ENCODE data around the gene ZNF264.
A peak's percentile ranks its signal among the peaks of the same experiment; 100 is the strongest.
"Not testable (repeated sequence)": the region's sequence is repeated elsewhere in the genome, so short reads cannot be mapped to it uniquely, and the experiment has no call there.

Gene ZNF264
- total RNA-seq, result 16.8 to 66.5 (median 33.0) reads per million in 18 experiments

DNA sequence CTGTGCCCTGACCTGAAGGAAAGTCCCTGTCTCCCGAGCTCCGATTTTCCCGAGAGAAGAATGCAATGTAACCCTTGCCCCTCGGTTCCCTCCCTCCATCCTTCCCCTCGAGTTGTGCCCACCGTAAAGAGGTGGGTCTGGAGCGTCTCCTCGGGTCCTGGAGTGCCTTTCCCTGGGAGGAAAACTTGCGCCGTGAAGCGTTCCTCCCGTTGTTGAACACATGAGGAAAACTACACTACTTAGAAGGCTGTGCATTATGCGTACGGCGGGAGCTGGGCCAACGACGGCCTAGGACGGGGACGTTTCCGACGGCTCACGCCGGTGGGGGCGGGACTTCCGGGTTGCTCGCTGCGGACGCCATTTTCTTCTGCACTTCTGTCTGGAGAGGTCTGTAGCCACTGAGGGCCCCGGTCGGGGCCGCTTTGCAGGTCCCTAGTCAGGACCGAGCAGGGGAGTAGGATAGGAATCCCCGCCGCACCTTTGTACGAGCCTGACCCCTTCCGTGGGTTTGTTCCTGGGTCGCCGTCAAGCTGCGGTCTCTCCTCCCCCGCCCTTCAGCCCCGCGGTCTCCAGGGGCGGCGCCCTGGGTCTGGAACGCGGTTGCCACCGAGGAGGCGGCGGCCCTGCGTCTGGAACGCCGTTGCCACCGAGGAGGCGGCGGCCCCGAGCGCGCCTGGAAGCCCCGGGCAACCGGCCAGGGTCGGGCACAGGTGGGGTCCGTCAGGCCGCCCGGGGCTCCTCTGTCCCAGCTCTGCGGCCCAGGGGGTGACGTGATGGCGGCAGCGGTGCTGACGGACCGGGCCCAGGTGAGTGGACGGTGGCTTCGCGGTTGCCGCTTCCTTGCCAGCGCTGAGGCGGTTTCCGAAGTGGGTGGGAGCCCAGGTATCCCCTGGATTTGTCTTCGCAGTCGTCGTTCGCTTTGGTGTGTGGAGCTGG, at the start of gene ZNF264:
ZNF264 (plus strand) TSS at position 360 of the 936 bp plus-strand sequence; CDS start at position 774, 414 bp downstream.
- peak; percentile 91 to 92 for DNase-seq

DNA sequence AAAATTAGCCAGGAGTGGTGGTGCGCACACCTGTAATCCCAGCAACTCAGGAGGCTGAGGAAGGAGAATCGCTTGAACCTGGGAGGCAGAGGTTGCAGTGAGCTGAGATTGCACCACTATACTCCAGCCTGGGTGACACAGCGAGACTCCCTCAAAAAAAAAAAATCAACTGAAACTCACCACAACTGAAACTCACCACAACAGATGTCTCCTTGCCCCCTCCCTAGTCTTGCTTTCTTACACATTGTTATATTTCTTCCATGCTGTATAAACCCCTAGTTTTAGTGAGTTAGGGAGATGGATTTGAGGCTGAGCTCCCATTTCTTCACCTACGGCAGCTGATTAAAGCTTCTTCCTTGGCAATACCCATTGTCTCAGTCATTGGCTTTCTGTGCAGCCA, 49.6 kb upstream of the ZNF264 start:
- no peak for DNase-seq

DNA sequence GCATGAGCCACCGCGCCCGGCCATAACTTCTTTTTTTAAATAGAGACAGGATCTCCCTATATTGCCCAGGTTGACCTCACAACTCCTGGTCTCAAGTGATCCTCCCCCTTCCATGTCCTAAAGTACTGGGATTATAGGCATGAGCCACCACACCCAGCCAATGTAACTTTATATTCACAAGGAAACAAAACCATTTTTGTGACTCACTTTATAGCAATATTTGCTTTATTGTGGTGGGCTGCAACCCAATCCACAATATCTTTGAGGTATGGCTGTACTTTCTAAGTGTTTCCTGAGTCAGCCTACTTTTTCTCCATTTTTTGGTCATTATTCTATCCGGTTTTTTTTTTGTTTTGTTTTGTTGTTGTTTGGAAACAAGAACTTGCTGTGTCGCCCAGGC, 38.4 kb upstream of the ZNF264 start:
- no peak for DNase-seq

DNA sequence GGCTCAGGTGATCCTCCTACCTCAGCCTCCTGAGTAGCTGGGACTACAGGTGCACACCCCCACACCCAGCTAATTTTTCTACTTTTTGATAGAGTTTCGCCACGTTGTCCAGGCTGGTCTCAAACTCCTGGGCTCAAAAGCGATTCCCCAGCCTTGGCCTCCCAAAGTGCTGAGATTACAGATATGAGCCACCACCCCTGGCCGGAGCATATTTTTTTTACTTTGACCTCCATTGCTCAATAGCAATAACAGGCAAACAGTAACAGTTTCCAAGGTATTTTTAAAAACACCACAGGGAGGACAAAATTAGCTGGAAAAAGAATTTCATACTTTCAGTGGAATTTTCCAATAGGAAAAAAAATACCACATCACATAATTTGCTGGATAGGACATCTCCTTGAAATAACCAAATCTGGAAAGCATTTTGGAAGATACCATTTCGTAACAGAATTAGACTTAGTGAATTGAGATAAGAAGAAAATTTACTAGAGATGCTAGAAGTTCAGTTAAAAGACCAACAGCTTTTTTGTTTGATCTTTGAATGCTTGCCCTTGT, 29.2 kb upstream of the ZNF264 start:
- DNase-seq, result no peak

DNA sequence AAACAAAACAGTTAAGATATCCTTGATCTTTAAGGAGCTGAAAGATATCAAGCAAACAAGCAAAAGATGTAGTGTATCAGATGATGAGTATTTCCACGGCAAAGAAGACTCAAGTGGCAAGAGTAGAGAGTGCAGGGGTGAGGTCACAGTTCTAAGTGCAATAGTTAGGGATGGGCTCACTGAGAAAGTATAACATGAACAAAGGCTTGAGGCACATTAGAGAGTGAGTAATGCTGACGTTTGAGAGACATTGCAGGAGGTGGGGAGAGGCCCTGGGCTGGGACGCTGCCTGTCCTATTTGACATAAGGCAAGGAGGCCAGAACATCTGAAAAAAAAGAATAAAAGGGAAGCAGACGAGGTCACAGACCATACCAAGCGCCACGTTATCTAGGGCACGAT, 25.5 kb upstream of the ZNF264 start:
- DNase-seq, result no peak

DNA sequence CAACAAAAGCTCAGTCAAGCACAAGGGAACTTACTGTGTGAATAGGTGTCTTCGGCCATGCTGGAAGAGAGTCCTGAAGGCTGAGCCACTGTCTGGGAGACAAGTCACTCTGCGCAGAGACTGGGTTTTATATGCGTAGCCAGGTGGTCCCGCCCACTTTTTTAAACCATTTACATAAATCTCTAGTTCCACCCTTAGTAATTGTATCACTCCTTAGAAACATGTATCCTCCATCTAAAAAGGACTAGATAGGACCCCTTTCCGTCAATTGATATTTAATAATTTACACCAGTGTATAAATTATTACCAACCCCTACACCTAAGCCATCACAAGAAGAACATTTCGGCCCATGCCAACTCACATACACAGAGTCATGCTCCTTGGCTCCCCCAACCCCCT, 23.9 kb upstream of the ZNF264 start, which contains the start of gene DUXA:
DUXA (minus strand) TSS at position 101 of the 400 bp plus-strand sequence; CDS start at position 59, 42 bp downstream.
- no peak for DNase-seq

DNA sequence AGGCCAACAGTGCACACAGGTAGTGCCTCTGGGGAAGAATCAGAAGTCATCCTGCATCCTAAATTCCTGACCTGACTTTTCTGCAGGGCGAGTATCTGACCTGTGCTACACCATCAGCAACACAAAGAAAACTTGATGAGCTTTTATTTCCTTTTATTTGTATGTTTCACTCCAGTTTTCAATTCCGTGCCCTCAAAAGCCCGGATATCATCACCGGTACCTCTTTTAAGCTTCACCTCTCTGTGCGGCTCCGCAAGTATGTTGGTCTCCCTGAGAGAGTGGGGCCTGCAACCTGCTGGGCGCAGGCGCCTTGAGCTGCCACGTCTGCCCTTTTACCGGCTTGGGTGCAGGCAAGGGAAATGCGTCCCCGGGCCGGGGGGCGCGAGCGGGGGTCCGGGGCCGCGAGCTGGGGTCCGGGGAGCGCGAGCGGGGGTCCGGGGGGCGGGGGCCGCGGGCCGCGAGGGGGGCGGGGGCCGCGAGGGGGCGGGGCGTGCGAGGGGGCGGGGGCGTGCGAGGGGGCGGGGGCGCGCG, 19.7 kb upstream of the ZNF264 start:
- DNase-seq, result no peak

DNA sequence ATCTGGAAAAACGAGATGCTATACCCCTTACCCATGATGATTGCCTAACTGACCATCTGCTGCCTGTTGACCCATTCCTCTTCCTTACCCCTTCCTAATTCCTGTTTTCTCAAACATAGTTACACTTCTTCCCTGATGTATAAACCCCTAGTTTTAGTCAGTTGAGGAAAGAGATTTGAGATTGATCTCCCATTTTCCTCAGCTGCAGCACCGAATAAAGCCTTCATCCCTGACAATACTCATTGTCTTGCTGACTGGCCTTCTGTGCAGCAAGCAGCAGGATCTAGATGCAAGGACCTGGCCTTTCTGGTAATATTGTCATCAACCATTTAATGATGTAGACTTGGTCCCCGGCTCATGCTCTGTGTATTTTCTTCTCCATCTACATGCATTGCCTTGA, 999 bp upstream of the ZNF264 start:
- no peak for DNase-seq

DNA sequence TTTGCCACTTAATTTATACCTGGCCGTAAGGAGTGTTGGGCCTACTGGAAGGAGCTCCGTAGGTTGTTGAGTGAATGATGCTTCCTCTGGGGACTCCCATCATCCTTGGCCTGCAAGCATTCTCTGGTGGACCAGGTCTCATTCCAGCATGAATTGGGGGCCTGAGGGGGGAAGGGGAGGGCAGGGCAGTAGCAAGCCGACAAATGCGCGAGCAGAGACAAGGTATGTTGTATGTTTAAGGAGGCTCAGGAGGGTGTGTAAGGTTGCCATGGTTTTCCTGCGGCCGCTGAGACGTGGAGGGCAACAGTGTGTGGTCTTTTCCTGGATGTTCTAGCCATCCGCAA, 749 bp downstream of the ZNF264 start:
- no peak for DNase-seq

DNA sequence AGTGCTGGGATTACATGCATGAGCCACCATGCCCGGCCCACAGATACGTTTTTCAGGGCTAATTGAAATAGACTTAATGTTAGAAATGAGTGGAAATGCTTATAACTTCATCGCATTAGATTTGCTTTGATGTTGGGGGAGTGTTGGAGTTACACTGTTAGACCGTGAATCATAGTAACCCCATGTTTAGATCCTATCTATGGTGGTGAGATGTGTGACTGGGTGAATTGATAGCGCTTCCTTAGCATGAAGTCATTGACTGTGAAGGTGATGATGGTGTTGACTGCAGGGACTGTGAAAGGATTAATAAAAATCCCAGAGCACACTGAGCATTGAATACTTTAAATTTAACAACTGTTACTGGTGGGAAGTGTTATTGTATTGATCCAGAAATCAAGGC, 1.7 kb downstream of the ZNF264 start:
- no peak for DNase-seq

DNA sequence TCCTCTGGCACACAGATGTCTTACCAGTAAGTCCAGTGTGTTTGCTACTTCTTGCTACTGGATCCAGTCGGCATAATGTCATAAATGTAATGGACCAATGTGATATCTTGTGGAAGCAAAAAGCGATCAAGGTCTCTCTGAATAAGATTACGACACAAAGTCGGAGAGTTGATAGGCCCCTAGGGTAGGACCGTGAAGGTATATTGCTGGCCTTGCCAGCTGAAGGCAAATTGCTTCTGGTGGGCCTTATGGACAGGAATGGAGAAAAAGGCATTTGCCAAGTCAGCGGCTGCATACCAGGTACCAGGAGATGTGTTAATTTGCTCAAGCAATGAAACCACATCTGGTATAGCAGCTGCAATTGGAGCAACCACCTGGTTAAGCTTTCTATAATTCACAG, 6.6 kb downstream of the ZNF264 start:
- not testable (repeated sequence) for DNase-seq

DNA sequence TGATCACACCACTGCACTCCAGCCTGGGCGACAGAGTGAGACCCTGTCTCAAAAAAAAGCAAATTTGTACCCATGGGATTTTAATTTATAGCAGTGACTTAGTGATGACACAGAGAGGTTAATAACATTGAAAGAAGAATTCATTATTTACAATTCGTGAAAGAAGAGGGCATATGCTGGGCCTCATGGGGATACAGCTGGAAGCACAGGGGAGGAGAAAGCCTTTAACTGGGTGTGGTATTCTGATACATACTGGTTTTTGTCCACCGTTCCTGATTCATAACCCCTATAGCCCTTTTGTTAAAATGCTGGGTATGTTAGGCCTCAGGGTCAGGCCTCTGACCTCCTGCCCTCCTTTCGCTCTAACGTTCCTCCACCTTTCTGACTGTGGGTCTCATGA, 10.9 kb downstream of the ZNF264 start:
- DNase-seq, result no peak

DNA sequence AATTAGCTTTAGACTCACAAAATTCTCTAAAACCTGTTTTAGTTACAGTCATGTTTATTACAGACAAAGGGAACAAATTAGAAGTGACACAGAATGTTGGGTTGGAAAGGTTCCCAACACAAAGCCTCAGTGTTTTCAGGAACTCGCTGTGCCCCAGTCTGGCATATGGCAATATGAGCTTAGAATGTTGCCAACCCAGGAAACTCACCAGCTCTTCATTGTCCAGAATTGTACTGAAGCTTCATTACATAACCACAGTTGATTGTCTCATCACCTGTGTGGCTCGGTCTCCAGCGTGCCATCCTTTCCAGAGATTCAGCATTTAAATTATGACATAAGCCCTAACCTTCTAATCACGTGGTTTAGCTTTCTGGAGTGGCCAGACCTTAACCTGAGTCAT, 19.1 kb downstream of the ZNF264 start:
- DNase-seq, result no peak

DNA sequence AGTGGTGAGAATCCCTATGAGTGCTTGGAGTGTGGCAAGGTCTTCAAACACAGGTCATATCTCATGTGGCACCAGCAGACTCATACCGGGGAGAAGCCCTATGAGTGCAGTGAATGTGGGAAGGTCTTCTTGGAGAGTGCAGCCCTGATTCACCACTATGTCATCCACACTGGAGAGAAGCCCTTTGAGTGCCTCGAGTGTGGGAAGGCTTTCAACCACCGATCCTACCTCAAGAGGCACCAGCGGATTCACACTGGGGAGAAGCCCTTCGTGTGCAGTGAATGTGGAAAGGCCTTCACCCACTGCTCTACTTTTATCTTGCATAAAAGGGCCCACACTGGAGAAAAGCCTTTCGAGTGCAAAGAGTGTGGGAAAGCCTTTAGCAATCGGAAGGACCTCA, 20.8 kb downstream of the ZNF264 start:
- no peak for DNase-seq

DNA sequence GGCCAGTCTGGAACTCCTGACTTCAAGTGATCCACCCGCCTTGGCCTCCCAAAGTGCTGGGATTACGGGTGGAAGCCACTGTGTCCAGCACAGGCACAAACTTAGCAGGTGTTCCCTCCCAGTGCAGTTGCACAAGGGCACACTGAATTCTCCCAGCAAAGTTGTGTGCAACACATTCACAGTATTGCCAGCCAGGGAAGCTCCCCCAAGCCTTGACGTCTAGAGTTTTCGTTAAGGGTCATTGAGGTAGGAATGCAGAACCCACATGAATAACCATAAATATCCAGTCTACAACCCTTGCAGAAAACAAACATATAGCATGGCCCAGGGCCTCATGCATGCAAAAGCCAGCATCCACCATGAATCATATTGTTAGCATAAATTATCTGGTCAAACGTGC, 36.2 kb downstream of the ZNF264 start:
- no peak for DNase-seq

DNA sequence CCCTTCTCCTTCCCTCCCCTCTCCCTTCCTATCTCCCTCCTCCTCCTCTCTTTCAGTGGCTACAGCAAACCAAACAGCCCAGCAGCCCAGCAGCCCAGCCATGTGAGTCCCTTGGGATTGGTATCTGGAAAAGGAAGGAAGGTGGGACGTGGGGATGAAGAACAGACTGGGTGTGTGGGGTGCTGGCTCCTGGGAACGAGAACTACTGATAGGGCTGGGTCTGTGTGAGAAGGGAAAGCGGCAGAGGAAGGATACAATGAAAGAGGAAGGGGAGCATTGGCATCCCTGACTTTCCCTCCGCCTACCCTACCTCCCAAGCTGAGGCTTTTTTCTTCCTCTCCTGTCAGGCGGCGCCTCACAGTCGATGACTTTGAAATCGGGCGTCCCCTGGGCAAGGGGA, 40.4 kb downstream of the ZNF264 start:
- DNase-seq, result no peak

DNA sequence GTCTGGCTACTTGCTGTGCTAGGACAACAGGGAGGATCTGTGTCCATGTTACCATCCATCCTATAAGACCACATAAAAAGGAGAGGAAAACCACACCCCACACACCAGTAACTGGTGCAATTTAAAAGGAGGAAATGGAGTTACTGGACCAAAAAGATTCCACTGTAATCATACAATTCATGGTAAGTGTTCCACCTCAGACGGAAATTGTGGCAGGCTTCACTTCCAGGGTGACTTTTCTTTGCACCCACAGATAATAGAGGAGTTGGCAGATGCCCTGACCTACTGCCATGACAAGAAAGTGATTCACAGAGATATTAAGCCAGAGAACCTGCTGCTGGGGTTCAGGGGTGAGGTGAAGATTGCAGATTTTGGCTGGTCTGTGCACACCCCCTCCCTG, 41.9 kb downstream of the ZNF264 start:
- no peak for DNase-seq

DNA sequence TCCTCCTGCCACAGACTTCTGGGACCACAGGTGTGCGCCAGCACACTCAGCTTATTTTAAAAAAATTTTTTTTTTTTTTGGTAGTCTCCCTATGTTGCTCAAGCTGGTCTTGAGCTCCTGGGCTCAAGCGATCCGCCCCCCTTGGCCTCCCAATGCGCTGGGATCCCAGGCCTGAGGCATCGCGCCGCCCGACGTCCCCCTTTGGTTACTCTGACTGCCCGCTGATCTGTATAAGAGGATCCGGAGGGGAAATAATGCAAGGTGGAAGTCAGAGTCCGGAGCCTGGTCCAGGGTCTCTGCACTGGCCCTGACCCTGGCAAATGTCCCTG, 48.6 kb downstream of the ZNF264 start:
- DNase-seq, result no peak

DNA sequence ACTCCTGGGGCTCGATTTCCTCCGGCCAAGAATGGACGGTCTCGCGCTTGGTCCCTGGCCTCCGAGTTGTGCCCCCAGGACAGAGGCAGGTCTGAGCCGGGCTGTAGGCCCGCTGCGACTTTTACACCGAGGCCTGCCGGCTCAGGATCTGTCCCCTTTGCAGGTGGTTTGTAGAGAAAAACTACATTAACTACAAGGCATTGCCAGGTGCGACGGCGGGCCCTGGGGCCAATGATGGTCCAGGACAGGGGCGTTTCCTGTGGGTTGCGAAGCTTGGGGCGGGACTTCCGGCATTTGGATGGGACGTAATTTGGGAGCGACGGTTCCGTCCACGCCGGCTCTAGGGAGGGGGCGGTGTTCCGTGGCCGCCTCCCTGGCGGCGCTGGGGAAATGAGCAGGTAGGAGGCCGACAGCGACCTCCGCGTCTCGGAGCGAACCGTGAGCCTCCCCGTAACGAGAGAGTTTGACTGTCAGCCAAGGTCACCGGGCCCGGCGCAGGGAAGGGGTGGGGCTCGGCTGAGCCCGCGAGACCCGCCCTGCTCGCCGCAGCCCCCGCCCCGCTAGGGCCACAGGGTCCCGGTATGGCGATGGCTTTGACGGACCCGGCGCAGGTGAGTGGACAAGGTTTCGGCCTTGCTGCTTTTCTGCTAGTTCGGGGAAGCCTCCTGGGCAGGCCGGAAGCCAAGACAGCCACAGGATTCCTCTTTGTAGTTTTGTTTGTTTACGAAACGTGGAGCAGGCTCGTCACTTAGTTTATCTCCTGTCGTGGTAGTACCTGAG, 49.2 kb downstream of the ZNF264 start, which contains the start of gene ZNF805:
ZNF805 (plus strand) TSS at position 322 of the 780 bp plus-strand sequence; CDS start at position 582, 260 bp downstream.
- peak; percentile 92 to 95 for DNase-seq

DNA sequence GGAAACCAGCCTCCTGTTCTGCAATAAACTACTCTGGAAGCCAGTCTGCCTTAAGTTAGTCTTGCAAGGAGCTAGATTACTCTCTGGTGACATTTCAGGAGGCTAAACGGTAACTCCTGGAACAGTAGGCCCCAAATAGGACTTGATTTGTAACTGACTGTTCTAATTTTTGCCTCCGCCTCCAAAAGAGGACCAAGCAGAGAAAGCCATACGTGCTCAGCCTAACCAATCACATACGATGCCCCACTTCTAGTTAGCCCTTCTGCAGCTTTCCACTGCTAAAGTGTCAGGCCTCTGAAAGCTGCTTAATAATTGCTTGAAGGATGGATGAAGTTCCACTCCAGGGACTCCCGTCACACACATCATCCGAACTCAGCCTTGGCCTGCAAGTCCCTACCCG, 49.9 kb downstream of the ZNF264 start:
- DNase-seq, result peak in 1 of 2 donors; percentile 11

DNA sequence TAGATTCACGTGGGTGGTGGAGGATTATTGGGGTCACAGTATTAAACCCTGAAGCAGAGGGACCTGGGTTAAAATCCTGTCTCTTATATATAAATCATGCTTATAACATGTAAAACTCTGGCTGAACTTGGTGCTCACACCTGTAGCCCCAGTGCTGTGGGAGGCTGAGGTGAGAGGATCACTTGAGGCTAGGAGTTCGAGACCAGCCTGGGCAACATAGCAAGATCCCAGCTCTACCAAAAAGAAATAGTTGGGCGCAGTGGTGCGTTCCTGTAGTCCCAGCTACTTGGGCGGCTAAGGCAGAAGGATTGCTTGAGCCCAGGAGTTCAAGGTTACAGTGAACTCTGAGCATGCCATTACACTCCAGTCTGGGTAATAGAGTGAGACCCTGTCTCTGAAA, 51.5 kb downstream of the ZNF264 start:
- DNase-seq, result no peak

DNA sequence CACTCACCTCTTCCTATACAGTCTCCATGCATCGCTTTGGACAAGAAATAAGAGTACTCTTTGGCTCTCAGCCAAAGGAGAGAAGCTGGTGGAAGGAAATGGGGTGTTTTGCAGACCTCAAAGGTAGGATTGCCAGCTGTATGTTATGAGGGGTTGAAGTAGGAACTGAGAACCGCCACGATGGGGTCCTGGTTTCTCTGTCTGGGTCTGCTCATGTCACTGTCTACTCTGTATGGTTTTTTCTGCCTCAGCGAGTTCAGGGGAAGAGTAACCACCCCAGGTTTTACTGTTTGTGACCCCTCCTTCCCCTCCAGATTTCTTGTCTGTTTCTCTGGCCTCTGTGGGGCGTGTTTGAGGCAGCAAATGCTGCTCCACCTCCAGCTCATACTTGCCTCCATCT, 53.2 kb downstream of the ZNF264 start:
- DNase-seq, result no peak

DNA sequence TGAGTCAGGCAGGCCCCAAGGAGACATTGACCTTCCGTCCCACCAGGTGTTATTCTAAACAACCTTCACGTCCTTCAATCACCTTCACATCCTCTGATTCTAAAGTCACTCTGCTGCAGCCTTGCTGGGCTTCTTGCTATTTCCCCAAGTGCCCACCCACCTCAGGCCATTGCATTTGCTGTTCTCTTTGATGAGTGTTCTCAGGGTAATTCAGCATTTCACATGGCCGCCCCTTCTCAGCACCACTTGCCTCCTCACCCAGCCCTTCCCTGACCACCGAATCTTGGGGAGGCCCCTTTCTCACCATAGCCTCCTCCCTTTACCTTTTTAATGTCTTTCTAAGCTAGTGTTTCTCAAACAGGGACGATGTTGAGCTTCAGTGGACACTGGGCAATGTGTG, 53.8 kb downstream of the ZNF264 start:
- no peak for DNase-seq
